H1 (cell line): ENCODE measurements around the gene LIAS.

Source experiments
- EZH2 ChIP-seq: fragments of 200-600 bp; sonication (generic); IDR thresholded peaks from 2 replicates; pipeline ENCODE4 v1.7.1; 2012; ENCODE audit warnings: low read depth, mild to moderate bottlenecking, moderate library complexity, low read length, inconsistent platforms; ENCODE audit not compliant: severe bottlenecking
- FOSL1 ChIP-seq: IDR thresholded peaks from 2 replicates; pipeline ENCODE4 v1.6.1; 2011; ENCODE audit warnings: mild to moderate bottlenecking, low read depth, low read length, moderate library complexity; ENCODE audit not compliant: insufficient read depth
- JUN ChIP-seq: IDR thresholded peaks from 2 replicates; pipeline ENCODE4 v1.6.1; 2011; ENCODE audit warnings: low read depth, mild to moderate bottlenecking, improper control_type of control experiment, low read length
- NRF1 ChIP-seq: IDR thresholded peaks from 2 replicates; pipeline ENCODE4 v1.6.1; 2011; ENCODE audit warnings: mild to moderate bottlenecking, low read depth, low read length, improper control_type of control experiment
- POLR2A ChIP-seq, 2 experiments: IDR thresholded peaks; 1 replicate in 1 of 2; 2 replicates in 1 of 2; pipeline ENCODE4 v1.6.1; 2011; ENCODE audit warnings: low read depth in 2 of 2, low read length in 2 of 2, mild to moderate bottlenecking in 2 of 2; ENCODE audit errors: control extremely low read depth in 1 of 2
- POLR2AphosphoS5 ChIP-seq: IDR thresholded peaks from 2 replicates; pipeline ENCODE4 v1.6.1; 2011; ENCODE audit warnings: low read depth, low read length
- SIN3A ChIP-seq, 2 experiments: IDR thresholded peaks in 1 of 2; conservative IDR thresholded peaks in 1 of 2; 2 replicates each; pipeline ENCODE4 v1.6.1; 2011 to 2012; ENCODE audit warnings: low read length in 2 of 2, improper control_type of control experiment in 1 of 2, low read depth in 1 of 2, mild to moderate bottlenecking in 1 of 2
- SP2 ChIP-seq: IDR thresholded peaks from 2 replicates; pipeline ENCODE4 v1.6.1; 2012; ENCODE audit warnings: mild to moderate bottlenecking, low read length, inconsistent platforms
- SUZ12 ChIP-seq: fragments of 200-600 bp; sonication (generic); IDR thresholded peaks from 2 replicates; pipeline ENCODE4 v1.6.1; 2012; ENCODE audit warnings: mild to moderate bottlenecking, inconsistent platforms, low read length, moderate library complexity, mixed read lengths
- TF ChIP-seq, protein P1 (sequence below), 3 experiments: IDR thresholded peaks; 1 replicate in 2 of 3; 2 replicates in 1 of 3; pipeline versions ENCODE4 v1.5.1 to v1.6.1; 2011; ENCODE audit warnings: low read length in 3 of 3, mild to moderate bottlenecking in 3 of 3, inconsistent platforms in 2 of 3, low read depth in 1 of 3, moderate library complexity in 1 of 3; ENCODE audit not compliant: insufficient read depth in 1 of 3; ENCODE audit errors: control extremely low read depth in 1 of 3
- TF ChIP-seq, protein P2 (sequence below): IDR thresholded peaks from 2 replicates; pipeline ENCODE4 v1.6.1; 2012; ENCODE audit warnings: inconsistent platforms

DNA sequence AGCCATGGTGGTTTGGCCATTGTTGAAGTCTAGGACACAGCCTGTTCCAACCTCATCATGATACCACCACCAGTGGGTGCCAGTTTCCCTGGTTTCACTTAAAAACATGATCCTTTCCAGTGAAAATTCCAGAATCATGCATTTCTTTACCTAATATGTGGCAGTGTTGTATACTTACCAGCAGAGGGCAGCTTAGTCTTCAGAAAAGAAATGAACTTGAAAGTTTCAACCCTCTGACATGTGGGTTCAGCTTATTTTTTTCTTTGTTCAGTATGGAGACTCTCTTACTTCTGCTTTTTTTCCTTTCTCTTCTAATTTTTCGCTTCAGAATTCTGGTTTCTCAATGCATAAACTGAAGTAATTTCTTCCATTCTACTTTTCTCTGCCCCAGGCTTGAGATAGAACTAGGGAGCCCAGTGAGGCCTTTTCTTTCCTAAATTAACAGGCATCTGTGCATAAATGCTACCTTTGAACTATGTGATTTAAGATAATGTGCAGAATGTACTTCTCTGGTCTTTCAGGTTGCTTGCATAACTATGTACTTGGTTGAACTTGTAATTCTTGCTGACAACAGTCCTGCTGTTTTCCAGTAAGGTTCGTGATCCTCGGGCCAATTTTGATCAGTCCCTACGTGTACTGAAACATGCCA is 10.7 kb downstream of the LIAS start:
- TF ChIP-seq NRF1 = no peak
- TF ChIP-seq, protein P1, sequence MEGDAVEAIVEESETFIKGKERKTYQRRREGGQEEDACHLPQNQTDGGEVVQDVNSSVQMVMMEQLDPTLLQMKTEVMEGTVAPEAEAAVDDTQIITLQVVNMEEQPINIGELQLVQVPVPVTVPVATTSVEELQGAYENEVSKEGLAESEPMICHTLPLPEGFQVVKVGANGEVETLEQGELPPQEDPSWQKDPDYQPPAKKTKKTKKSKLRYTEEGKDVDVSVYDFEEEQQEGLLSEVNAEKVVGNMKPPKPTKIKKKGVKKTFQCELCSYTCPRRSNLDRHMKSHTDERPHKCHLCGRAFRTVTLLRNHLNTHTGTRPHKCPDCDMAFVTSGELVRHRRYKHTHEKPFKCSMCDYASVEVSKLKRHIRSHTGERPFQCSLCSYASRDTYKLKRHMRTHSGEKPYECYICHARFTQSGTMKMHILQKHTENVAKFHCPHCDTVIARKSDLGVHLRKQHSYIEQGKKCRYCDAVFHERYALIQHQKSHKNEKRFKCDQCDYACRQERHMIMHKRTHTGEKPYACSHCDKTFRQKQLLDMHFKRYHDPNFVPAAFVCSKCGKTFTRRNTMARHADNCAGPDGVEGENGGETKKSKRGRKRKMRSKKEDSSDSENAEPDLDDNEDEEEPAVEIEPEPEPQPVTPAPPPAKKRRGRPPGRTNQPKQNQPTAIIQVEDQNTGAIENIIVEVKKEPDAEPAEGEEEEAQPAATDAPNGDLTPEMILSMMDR (IDR thresholded peaks at IDR 0.05; ENCODE audit: control extremely low read depth in 1 of 3, insufficient read depth in 1 of 3, low read depth in 1 of 3, low read length in 3 of 3) = peak in 2 of 3 experiments; percentile 76 to 87; a peak in 3 of 4 replicates
- no peak for TF ChIP-seq FOSL1
- no peak for TF ChIP-seq POLR2AphosphoS5
- TF ChIP-seq SUZ12 = no peak
- TF ChIP-seq EZH2 = no peak
- no peak for TF ChIP-seq POLR2A (IDR thresholded peaks at IDR 0.05; ENCODE audit: control extremely low read depth in 1 of 2, low read depth in 2 of 2, low read length in 2 of 2)
- TF ChIP-seq, protein P2, sequence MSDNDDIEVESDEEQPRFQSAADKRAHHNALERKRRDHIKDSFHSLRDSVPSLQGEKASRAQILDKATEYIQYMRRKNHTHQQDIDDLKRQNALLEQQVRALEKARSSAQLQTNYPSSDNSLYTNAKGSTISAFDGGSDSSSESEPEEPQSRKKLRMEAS = 0 out of 2 replicates have a peak, but pooled peaks have one; percentile 26
- TF ChIP-seq SP2 = no peak
- TF ChIP-seq SIN3A (conservative IDR thresholded peaks at IDR 0.05 in 1 of 2, IDR thresholded peaks at IDR 0.05 in 1 of 2; ENCODE audit: low read depth in 1 of 2, low read length in 2 of 2) = no peak
- no peak for TF ChIP-seq JUN
